Neural cell (in vitro differentiated cells): ENCODE measurements around the gene BLM. TPM values are rescaled to one million over a fixed set of nuclear protein-coding genes. Genes with fewer than 3 reads are reported as not detected.

Source experiments
- H2AFZ ChIP-seq: fragments of 200-600, 300-800 bp; sonication (generic), shearing (Covaris generic); 2 replicates; pipeline ENCODE4 v1.6.0; 2014; ENCODE audit warnings: low read depth, mild to moderate bottlenecking, antibody characterized with exemption, low read length, moderate library complexity
- H3F3A ChIP-seq: fragments of 200-600 bp; shearing (Covaris generic); 2 replicates; pipeline ENCODE4 v1.6.1; 2016; ENCODE audit warnings: mild to moderate bottlenecking, moderate library complexity, mixed read lengths, antibody characterized with exemption, low read length; ENCODE audit not compliant: insufficient read depth, poor library complexity, severe bottlenecking
- H3K27ac ChIP-seq: fragments of 200-600, 300-800 bp; sonication (generic), shearing (Covaris generic); 2 replicates; pipeline ENCODE4 v1.5.1; 2014; ENCODE audit warnings: mild to moderate bottlenecking, low read length, moderate library complexity
- H3K27me3 ChIP-seq: fragments of 300-800, 200-600 bp; sonication (generic), shearing (Covaris generic); 2 replicates; pipeline ENCODE4 v1.6.0; 2014; ENCODE audit warnings: mild to moderate bottlenecking, low read depth, low read length, moderate library complexity; ENCODE audit not compliant: insufficient read depth
- H3K36me3 ChIP-seq: fragments of 300-800, 200-600 bp; sonication (generic), shearing (Covaris generic); 2 replicates; pipeline ENCODE4 v1.5.1; 2014; ENCODE audit warnings: mild to moderate bottlenecking, antibody characterized with exemption, low read length, moderate library complexity; ENCODE audit not compliant: insufficient read depth
- H3K4me2 ChIP-seq: fragments of 300-800, 200-600 bp; sonication (generic), shearing (Covaris generic); 2 replicates; pipeline ENCODE4 v1.6.0; 2014; ENCODE audit warnings: mild to moderate bottlenecking, low read length
- H3K4me3 ChIP-seq: fragments of 300-800, 200-600 bp; sonication (generic), shearing (Covaris generic); 2 replicates; pipeline ENCODE4 v1.5.1; 2014; ENCODE audit warnings: mild to moderate bottlenecking, low read length, moderate library complexity
- H3K79me2 ChIP-seq: fragments of 200-600 bp; shearing (Covaris generic); replicated peaks from 2 replicates; pipeline ENCODE4 v1.6.0; 2014; ENCODE audit warnings: mild to moderate bottlenecking, low read length, moderate library complexity; ENCODE audit not compliant: insufficient read depth
- H3K9ac ChIP-seq: fragments of 300-800, 200-600 bp; sonication (generic), shearing (Covaris generic); 2 replicates; pipeline ENCODE4 v1.6.1; 2016; ENCODE audit warnings: mild to moderate bottlenecking, low read length, mixed read lengths
- H3K9me2 ChIP-seq: fragments of 200-600 bp; shearing (Covaris generic); 2 replicates; pipeline ENCODE4 v1.6.1; 2016; ENCODE audit warnings: mild to moderate bottlenecking, low read length, mixed read lengths; ENCODE audit not compliant: insufficient read depth
- H3K9me3 ChIP-seq: fragments of 200-600, 300-800 bp; sonication (generic), shearing (Covaris generic); 2 replicates; pipeline ENCODE4 v1.6.1; 2016; ENCODE audit warnings: mild to moderate bottlenecking, mixed run types, low read length, moderate library complexity, mixed read lengths
- H4K20me1 ChIP-seq: fragments of 200-600 bp; shearing (Covaris generic); 2 replicates; pipeline ENCODE4 v1.6.1; 2016; ENCODE audit warnings: mild to moderate bottlenecking, mixed run types; ENCODE audit not compliant: insufficient read depth
- CTCF ChIP-seq: fragments of 450-650 bp; IDR thresholded peaks from 2 replicates; pipeline ENCODE4 v1.5.1; 2014; ENCODE audit warnings: antibody characterized with exemption, mild to moderate bottlenecking, moderate library complexity; ENCODE audit not compliant: poor library complexity, severe bottlenecking
- EP300 ChIP-seq: fragments of 450-650 bp; conservative IDR thresholded peaks from 2 replicates; pipeline ENCODE4 v1.6.1; 2014; ENCODE audit warnings: antibody characterized with exemption, mild to moderate bottlenecking, moderate library complexity; ENCODE audit not compliant: poor library complexity, severe bottlenecking
- EZH2 ChIP-seq: fragments of 200-600, 300-800 bp; shearing (Covaris generic), sonication (generic); IDR thresholded peaks from 2 replicates; pipeline ENCODE4 v1.6.1; 2014; ENCODE audit warnings: antibody characterized with exemption, low read length, borderline replicate concordance, mild to moderate bottlenecking; ENCODE audit not compliant: insufficient read depth, poor library complexity, severe bottlenecking
- MXI1 ChIP-seq: fragments of 450-650 bp; conservative IDR thresholded peaks from 2 replicates; pipeline ENCODE4 v1.6.1; 2014; ENCODE audit warnings: antibody characterized with exemption, mild to moderate bottlenecking; ENCODE audit not compliant: poor library complexity, severe bottlenecking
- POLR2AphosphoS5 ChIP-seq: IDR thresholded peaks from 2 replicates; pipeline ENCODE4 v1.6.1; 2012
- RAD21 ChIP-seq: fragments of 450-650 bp; conservative IDR thresholded peaks from 2 replicates; pipeline ENCODE4 v1.6.1; 2014; ENCODE audit warnings: antibody characterized with exemption, mild to moderate bottlenecking, moderate library complexity
- REST ChIP-seq: IDR thresholded peaks from 2 replicates; pipeline ENCODE4 v1.6.1; 2012; ENCODE audit warnings: borderline replicate concordance
- SMC3 ChIP-seq: fragments of 450-650 bp; conservative IDR thresholded peaks from 2 replicates; pipeline ENCODE4 v1.6.1; 2014; ENCODE audit warnings: antibody characterized with exemption, mild to moderate bottlenecking, moderate library complexity; ENCODE audit not compliant: poor library complexity
- TAF1 ChIP-seq: IDR thresholded peaks from 2 replicates; pipeline ENCODE4 v1.6.1; 2012; ENCODE audit warnings: low read depth
- polyA plus RNA-seq: library from polyadenylated mRNA; depleted of rRNA; stranded (reverse); fragments of >200 nt; gene quantifications from 2 replicates; pipeline ENCODE4 v1.2.3, GENCODE V29; 2014

The BLM gene
- polyA plus RNA-seq, 1 donor from 2014 or later = 4.5 TPM

- H3K4me2 ChIP-seq = no peak overlapping the region
- no peaks in the 10 kb centered on the region for H3K9me2 ChIP-seq
- H3K9ac ChIP-seq = no peak overlapping the region
- H3F3A ChIP-seq = no peaks in the 10 kb centered on the region
- H2AFZ ChIP-seq = no peak overlapping the region
- H3K4me3 ChIP-seq = no peak overlapping the region
- TF ChIP-seq EP300 (no peak), RAD21 (no peak), CTCF (no peak), SMC3 (no peak), REST (no peak)
- no peaks in the 10 kb centered on the region for H3K9me3 ChIP-seq
- H3K79me2 ChIP-seq = no peaks in the 10 kb centered on the region
- H3K27ac ChIP-seq = no peak overlapping the region
- no peaks in the 10 kb centered on the region for H3K27me3 ChIP-seq
- H3K36me3 ChIP-seq = no peaks in the 10 kb centered on the region
- no peaks in the 10 kb centered on the region for H4K20me1 ChIP-seq
Measured at GRCh38 chr15:90860942-90861675, 144.0 kb downstream of the BLM start.

- Histone ChIP-seq H3K9me2 (no peaks in the 10 kb centered on the region), H3K36me3 (no peaks in the 10 kb centered on the region), H2AFZ (no peak overlapping the region), H4K20me1 (no peaks in the 10 kb centered on the region), H3K79me2 (no peaks in the 10 kb centered on the region), H3K9ac (no peak overlapping the region), H3K9me3 (no peaks in the 10 kb centered on the region), H3F3A (no peaks in the 10 kb centered on the region), H3K4me2 (no peak overlapping the region), H3K27ac (no peak overlapping the region), H3K4me3 (no peak overlapping the region), H3K27me3 (no peaks in the 10 kb centered on the region)
- TF ChIP-seq MXI1 (no peak), RAD21 (no peak), POLR2AphosphoS5 (no peak), TAF1 (no peak), EZH2 (no peak), CTCF (no peak), SMC3 (no peak), EP300 (no peak)
Measured at GRCh38 chr15:90862487-90862886, 145.3 kb downstream of the BLM start.
